Psoas muscle (tissue), 8 donors: Measurements from ENCODE around the gene TAPT1. TPM values are rescaled to one million over a fixed set of nuclear protein-coding genes. Genes with fewer than 3 reads are reported as not detected.

ENCODE experiments used
- ATAC-seq, 4 donors: fragments of 200-7000 bp; cut with Tn5 transposase; one replicate each; pipeline ENCODE4 v1.9.1; 2020; ENCODE audit warnings: moderate library complexity in 3 of 4, mild to moderate bottlenecking in 2 of 4
- DNase-seq, 2 donors: peaks; one replicate each; pipeline ENCODE4 v3.0.0-alpha.2; 2020
- H3K27ac ChIP-seq: fragments of 200-600 bp; one replicate; pipeline ENCODE4 v1.8.0; 2022
- H3K27me3 ChIP-seq, 3 donors: fragments of 200-600 bp in 1 of 3; one replicate each; pipeline versions ENCODE4 v1.6.1 to v1.8.0; 2013 to 2022; ENCODE audit warnings: low read length in 2 of 3, mild to moderate bottlenecking in 2 of 3, moderate library complexity in 1 of 3; ENCODE audit not compliant: insufficient read depth in 3 of 3
- H3K36me3 ChIP-seq, 2 donors: fragments of 200-600 bp in 1 of 2; one replicate each; pipeline versions ENCODE4 v1.6.1 to v1.8.0; 2013 to 2022; ENCODE audit warnings: low read depth in 1 of 2, mild to moderate bottlenecking in 1 of 2, moderate library complexity in 1 of 2; ENCODE audit not compliant: insufficient read depth in 1 of 2
- H3K4me1 ChIP-seq: fragments of 200-600 bp; one replicate; pipeline ENCODE4 v1.8.0; 2022
- H3K4me3 ChIP-seq: fragments of 200-600 bp; one replicate; pipeline ENCODE4 v1.8.0; 2022; ENCODE audit warnings: mild to moderate bottlenecking
- H3K9me3 ChIP-seq: fragments of 200-600 bp; one replicate; pipeline ENCODE4 v1.8.0; 2022
- WGBS, 3 donors: extraction: QIAGEN DNeasy Blood & Tissue Kit; methylation state at CpG; one replicate each; pipeline versions ENCODE4 v1.1.6 to v1.1.7; 2013; 5-methylcytosine and 5-hydroxymethylcytosine counted together
- intact Hi-C, 2 donors: fragments of 100-400 bp; cut with DNase I; formaldehyde crosslinking; loops; one replicate each; pipeline versions ENCODE4 v1.11.0 to v1.14.2; 2022
- polyA plus RNA-seq, 3 donors: library from polyadenylated mRNA; stranded (reverse); fragments of 200-250 nt; gene quantifications; one replicate each; pipeline ENCODE4 v1.2.3, GENCODE V29; 2013
- total RNA-seq, 4 donors: library from RNA; stranded (reverse); fragmentation: NEBNext Ultra II Directional in 2 of 4; extraction: Animal tissue kit (Norgen Biotek cat#: 25700) in 2 of 4; gene quantifications; one replicate each; pipeline versions ENCODE4 v1.2.1 to v1.2.4, GENCODE V29; 2021 to 2023
- TF ChIP-seq, protein P1 (sequence below): fragments of 200-600 bp; IDR thresholded peaks from one replicate; pipeline ENCODE4 v1.8.0; 2022; ENCODE audit warnings: antibody characterized with exemption
- donor health status: healthy with polysubstance abuse.
- donor health status: DM: no; HTN: no; CAD: no; lungs with moderate emphysema.
- donor health status: Bipolar disorder and iron deficiency.
- donor health status: healthy.
- donor health status: DM: yes; HTN: yes; CAD: no.
- donor health status: DM: no; HTN: no; CAD: no.
- donor health status: DM: no; HTN: no; CAD: no.
- donor health status: DM: yes; HTN: yes; CAD: no.

TAPT1 gene
- total and polyA plus RNA-seq, 7 donors: 14.2 to 101 (median 46.9) TPM

DNA sequence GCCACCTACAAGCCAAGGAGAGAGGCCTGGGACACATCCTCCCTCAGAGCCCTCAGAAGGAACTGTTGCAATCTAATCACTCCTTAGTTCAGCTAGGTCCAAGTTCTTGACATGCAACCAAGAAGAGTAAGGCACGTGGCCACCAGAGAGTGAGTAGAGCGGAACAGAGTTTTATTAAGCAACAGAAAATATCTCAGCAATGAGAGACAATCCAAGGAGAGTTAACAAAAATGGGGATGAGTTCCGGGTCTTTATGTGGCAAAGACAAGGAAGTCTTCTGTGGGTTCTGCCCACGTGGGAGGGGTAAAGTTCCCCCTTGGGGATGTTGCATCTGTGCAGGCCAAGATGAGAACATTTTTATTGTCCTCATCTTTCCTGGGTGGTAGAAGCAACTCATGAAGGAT is 104.0 kb downstream of the TAPT1 start:
- intact Hi-C loops: no loop called here
- ATAC-seq (peak; percentile 63 to 87 (median 78)), DNase-seq (no peak)
- H3K4me3 ChIP-seq: no peak overlapping the region
- peaks cover 30% of the 10 kb centered on the region for H3K4me1 ChIP-seq
- no peaks in the 10 kb centered on the region for H3K9me3 ChIP-seq
- H3K27me3 ChIP-seq: no peaks in the 10 kb centered on the region
- H3K27ac ChIP-seq: no peak overlapping the region
- TF ChIP-seq, protein P1, sequence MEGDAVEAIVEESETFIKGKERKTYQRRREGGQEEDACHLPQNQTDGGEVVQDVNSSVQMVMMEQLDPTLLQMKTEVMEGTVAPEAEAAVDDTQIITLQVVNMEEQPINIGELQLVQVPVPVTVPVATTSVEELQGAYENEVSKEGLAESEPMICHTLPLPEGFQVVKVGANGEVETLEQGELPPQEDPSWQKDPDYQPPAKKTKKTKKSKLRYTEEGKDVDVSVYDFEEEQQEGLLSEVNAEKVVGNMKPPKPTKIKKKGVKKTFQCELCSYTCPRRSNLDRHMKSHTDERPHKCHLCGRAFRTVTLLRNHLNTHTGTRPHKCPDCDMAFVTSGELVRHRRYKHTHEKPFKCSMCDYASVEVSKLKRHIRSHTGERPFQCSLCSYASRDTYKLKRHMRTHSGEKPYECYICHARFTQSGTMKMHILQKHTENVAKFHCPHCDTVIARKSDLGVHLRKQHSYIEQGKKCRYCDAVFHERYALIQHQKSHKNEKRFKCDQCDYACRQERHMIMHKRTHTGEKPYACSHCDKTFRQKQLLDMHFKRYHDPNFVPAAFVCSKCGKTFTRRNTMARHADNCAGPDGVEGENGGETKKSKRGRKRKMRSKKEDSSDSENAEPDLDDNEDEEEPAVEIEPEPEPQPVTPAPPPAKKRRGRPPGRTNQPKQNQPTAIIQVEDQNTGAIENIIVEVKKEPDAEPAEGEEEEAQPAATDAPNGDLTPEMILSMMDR: no peak
- no peaks in the 10 kb centered on the region for H3K36me3 ChIP-seq
- WGBS, 3 donors: 36 to 58% (median 41%) methylated on average over 4 of the region's 4 CpGs

DNA sequence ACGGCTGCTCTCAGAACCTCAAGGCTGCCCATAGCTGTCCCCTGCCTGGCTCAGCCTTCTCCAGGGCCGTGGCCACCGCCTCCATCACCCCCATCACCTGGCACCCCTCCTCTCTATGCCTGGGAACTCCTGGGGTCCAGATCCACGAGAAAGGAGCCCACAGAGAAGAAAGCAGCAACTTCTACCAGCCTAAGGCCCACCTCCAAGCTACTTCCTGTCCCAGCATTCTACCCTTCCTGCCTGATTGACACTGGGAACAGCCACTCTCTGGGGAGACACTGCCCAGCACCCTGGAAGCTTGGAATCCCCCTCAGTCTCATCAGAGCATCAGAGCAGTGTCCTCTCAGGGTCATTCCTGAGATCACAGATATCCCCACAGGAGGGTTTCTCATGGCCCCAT is 105.6 kb downstream of the TAPT1 start:
- Histone ChIP-seq H3K27ac (no peak overlapping the region), H3K36me3 (no peaks in the 10 kb centered on the region), H3K9me3 (no peaks in the 10 kb centered on the region), H3K27me3 (no peaks in the 10 kb centered on the region), H3K4me1 (peaks cover 46% of the 10 kb centered on the region), H3K4me3 (no peak overlapping the region)
- no peak for ATAC-seq
- WGBS, 3 donors: 90 to 99% (median 95%) methylated on average over 4 of the region's 4 CpGs
- no peak for DNase-seq
- TF ChIP-seq, protein P1: no peak
- intact Hi-C loops: no loop called here

DNA sequence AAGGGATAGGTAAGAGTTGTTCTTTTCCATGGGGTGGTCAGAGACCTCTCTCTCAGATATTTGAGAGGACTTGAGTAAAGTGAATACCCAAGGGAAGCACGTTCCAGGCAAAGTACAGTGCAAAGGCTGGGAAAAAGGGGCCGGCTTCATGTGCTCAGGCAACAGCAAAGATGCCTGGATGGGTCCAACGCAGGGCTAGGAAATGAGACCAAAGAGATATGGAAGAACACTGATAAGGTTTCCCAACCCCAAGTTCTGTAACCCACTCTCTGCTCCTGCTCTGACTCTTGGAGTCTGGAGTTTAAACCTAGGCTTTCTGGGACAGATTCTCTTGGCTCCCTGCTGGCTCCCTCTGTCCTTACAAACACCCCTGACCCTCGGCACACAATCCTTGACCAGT is 106.3 kb downstream of the TAPT1 start:
- TF ChIP-seq, protein P1: no peak
- intact Hi-C loops: no loop called here
- peaks cover 53% of the 10 kb centered on the region for H3K4me1 ChIP-seq

DNA sequence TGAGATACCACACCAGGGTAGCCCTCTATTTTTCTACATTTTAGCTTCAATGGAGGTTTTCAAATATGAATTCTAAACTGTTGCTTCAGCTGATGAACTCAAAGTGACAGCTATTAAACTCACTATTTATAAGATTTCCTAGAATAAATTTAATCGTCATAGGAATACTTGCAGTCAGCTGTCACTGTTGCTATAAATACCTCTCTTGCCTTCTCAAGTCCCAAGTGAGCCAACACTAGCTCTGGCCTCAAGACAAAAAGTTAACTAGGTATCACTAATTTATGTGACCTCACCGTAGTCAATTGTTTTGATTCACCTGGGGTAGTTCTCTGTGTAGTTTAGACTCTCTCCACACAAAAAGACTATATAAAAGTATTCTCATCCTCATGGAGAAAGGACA is 108.2 kb downstream of the TAPT1 start:
- Histone ChIP-seq H3K9me3 (no peaks in the 10 kb centered on the region), H3K27me3 (no peaks in the 10 kb centered on the region), H3K27ac (peak overlapping the region; percentile 69), H3K4me1 (peaks cover 56% of the 10 kb centered on the region), H3K36me3 (no peaks in the 10 kb centered on the region), H3K4me3 (no peak overlapping the region)
- no peak for DNase-seq
- 19 to 24% (median 20%) methylated on average over 2 of the region's 2 CpGs for WGBS, 3 donors
- intact Hi-C loops: no loop called here
- TF ChIP-seq, protein P1: no peak
- ATAC-seq: peak; percentile 69 to 87 (median 82)

More for the DNA sequence above, 106.3 kb downstream of the TAPT1 start:
- no peak overlapping the region for H3K4me3 ChIP-seq
- H3K9me3 ChIP-seq: no peaks in the 10 kb centered on the region
- 84 to 90% (median 88%) methylated on average over 4 of the region's 4 CpGs for WGBS, 3 donors
- H3K27ac ChIP-seq: no peak overlapping the region
- H3K27me3 ChIP-seq: no peaks in the 10 kb centered on the region
- ATAC-seq: no peak
- DNase-seq: no peak
- no peaks in the 10 kb centered on the region for H3K36me3 ChIP-seq

DNA sequence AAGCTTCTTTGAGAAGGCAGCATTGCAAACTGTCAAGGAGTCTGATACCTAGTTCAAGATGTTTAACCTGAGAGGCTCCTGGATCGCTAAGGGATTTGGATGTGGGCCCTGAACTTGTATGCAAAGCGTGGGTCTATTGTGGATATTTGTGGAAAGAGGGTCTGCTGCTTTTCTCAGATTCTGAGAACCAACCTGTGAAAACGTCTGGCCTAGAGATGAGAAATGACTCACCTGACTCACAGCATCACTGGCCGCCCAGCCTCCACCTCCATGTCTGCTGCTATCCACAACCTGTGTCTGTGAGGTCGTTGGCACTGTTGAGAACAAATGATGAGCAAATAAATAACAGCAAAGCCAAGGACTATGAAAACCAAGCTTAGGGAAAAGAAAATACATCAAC is 109.1 kb downstream of the TAPT1 start:
- H3K27ac ChIP-seq: peak overlapping the region; percentile 69
- H3K27me3 ChIP-seq: no peaks in the 10 kb centered on the region
- no peak overlapping the region for H3K4me3 ChIP-seq
- no peaks in the 10 kb centered on the region for H3K36me3 ChIP-seq
- H3K9me3 ChIP-seq: no peaks in the 10 kb centered on the region
- intact Hi-C loops: no loop called here
- 73 to 82% (median 77%) methylated on average over 5 of the region's 5 CpGs for WGBS, 3 donors
- DNase-seq: no peak
- peak in 1 of 4 donors; percentile 28 for ATAC-seq
- TF ChIP-seq, protein P1: no peak
- H3K4me1 ChIP-seq: peaks cover 50% of the 10 kb centered on the region
